Epithelial cell of esophagus (primary cell): ENCODE measurements around the gene NBDY.
"Not testable (repeated sequence)": the region's sequence is repeated elsewhere in the genome, so short reads cannot be mapped to it uniquely, and the experiment has no call there.

ENCODE experiments used
- DNase-seq: peaks from one replicate; pipeline ENCODE4 v3.0.0; 2010; ENCODE audit warnings: low read depth
- H3K4me3 ChIP-seq: 2 replicates; pipeline ENCODE4 v1.5.1; 2011; ENCODE audit warnings: mild to moderate bottlenecking, low read length, control low read depth
- TF ChIP-seq, protein P1 (sequence below): IDR thresholded peaks from 2 replicates; pipeline ENCODE4 v1.5.1; 2011; ENCODE audit warnings: low read depth, mild to moderate bottlenecking, low read length, control low read depth, inconsistent platforms; ENCODE audit not compliant: insufficient read depth; ENCODE audit errors: missing control alignments

NBDY gene

GRCh38 chrX:56800801-56801200 lies 71.8 kb downstream of the NBDY start:
- no peak for DNase-seq
- no peak overlapping the region for H3K4me3 ChIP-seq
- TF ChIP-seq, protein P1, sequence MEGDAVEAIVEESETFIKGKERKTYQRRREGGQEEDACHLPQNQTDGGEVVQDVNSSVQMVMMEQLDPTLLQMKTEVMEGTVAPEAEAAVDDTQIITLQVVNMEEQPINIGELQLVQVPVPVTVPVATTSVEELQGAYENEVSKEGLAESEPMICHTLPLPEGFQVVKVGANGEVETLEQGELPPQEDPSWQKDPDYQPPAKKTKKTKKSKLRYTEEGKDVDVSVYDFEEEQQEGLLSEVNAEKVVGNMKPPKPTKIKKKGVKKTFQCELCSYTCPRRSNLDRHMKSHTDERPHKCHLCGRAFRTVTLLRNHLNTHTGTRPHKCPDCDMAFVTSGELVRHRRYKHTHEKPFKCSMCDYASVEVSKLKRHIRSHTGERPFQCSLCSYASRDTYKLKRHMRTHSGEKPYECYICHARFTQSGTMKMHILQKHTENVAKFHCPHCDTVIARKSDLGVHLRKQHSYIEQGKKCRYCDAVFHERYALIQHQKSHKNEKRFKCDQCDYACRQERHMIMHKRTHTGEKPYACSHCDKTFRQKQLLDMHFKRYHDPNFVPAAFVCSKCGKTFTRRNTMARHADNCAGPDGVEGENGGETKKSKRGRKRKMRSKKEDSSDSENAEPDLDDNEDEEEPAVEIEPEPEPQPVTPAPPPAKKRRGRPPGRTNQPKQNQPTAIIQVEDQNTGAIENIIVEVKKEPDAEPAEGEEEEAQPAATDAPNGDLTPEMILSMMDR = no peak

- TF ChIP-seq, protein P1 = no peak
- no peak overlapping the region for H3K4me3 ChIP-seq
- DNase-seq = no peak
Measured at GRCh38 chrX:56802428-56802827, 73.4 kb downstream of the NBDY start.

- DNase-seq = peak; percentile 70
- H3K4me3 ChIP-seq = no peak overlapping the region
- TF ChIP-seq, protein P1 = peak; percentile 53
Measured at GRCh38 chrX:56802921-56803849, 74.1 kb downstream of the NBDY start.

DNA sequence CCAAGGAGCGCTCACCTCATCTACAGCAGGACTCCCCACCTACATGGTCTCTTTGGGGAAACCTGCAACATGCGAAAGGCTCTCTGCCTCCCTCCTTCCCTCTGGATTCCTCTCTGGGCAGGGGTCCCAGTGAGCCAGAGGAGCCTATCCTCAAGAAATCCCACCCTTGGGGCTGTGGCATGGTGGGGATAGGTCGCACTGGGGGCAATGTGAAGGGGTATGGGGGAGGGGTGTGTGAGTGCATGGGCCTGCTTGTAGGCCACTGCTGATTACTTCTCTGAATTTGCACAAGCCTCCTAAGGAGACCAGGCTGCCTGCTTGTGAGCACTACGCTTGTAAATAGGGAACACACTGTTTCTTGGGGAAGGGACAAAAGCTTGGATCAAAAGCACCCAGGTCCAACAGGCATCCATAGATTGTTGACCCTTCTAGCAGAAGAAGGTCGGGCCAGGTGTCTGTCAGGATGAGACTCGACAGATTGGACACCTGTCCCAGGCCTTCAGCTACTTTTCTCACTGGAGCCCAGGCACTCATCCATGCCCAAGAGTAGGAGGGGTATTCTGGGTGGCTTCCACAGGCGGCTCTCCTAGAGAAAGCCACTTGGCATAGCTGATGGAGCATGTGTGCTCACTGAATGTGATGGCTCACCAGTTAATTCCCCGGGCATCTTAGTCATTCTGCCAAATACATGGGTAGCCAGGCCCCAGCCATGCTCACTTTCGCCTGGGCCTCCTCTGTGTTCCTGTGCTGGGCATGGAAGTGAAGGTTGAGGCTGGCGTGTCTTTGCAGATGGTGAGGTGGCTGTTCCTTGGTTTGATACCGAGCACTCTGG lies 75.0 kb downstream of the NBDY start:
- TF ChIP-seq, protein P1 = no peak
- peak; percentile 36 for DNase-seq
- no peak overlapping the region for H3K4me3 ChIP-seq

DNA sequence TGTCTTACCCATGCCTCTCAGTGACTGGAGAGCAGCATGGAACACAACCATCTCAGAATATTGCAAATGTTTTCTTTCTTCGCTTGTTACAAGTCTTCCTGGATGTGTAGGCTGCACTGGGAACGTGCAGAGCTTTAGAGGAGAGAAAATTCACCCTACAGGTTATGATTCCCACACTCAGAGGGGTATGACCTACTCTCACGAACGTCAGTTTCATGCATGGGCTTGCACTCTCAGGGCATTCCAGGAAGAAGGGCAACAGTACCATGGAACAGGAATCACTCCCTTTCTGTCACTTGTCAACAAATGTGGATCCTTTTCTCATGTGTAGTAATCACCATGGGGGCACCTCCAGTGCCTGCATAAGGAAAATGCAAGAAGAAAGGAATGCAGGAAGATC lies 75.8 kb downstream of the NBDY start:
- peak; percentile 70 for DNase-seq
- TF ChIP-seq, protein P1 = no peak
- H3K4me3 ChIP-seq = no peak overlapping the region

DNA sequence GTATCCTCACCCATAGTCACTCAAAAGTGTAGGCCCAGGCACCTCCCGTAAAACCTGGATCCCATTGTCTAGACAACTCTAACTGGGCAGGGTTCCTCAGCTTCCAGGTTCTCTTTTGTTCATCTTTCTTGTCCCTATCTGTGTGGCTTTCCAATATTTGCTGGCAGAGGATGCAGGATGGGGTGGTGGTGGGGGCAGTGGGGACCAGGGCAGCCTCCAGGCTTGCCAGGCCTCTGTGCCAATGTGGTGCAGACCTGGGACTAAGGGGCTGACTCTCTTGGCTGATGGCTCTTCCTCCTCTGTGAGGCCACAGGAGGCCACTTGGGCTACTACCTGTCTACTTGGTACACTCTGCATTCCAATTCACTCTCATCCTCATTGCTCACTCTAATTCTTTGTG lies 76.4 kb downstream of the NBDY start:
- DNase-seq = no peak
- H3K4me3 ChIP-seq = no peak overlapping the region
- TF ChIP-seq, protein P1 = no peak

- H3K4me3 ChIP-seq = not testable (repeated sequence)
- DNase-seq = peak; percentile 43
Measured at GRCh38 chrX:56806176-56806575, 77.1 kb downstream of the NBDY start.
